ENCODE data around the gene RUNDC3A. TPM values are rescaled to one million over a fixed set of nuclear protein-coding genes. Genes with fewer than 3 reads are reported as not detected.

Gene RUNDC3A
- total and polyA plus RNA-seq, 2 of the 8 experiments (the other 6 are each of a cell fraction or from before 2014, with no cell fraction given), result 6.4 to 13.8 TPM

DNA sequence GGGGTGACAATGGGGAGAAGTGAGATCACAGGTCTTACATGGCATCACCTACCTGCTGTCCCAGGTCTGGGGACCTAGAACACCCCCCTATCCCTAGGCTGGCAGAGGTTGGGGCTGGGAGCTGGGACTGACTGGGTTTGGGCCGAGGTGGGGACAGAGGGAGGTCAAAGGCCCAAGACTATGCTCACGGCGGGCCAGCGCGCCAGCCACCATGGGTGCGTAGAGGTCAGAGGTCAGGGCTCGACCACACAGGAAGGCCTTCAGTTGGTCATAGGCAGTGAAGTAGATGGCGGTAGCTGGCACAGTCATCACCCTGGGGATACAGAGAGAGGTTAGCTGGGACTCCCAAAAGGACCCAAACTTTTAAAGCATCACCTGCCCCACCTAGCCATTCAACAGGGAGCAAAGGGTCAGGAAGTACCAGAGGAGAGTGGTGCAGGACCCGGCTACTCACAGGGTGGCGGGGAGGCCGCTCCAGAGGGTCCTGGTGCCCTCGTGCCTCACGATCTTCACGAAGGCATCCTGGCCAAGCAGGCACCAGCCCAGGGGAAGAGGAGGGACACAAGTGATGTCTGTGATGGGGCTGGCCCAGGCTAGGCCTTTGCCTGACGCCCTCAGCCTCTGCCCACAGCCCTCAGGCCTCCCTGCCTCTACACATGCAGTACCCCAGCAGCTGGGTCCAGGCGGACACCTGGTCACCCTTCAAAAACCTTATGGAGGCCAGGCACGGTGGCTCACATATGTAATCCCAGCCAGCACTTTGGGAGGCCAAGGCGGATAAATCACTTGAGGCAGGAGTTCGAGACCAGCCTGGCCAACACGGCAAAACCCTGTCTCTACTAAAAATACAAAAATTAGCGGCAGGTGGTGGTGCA, 13.1 kb downstream of the RUNDC3A start:
- Histone ChIP-seq H3K27ac (ENCODE audit: low read depth, low read length) (no peak overlapping the region), H3K9ac (replicated peaks in 1 of 4; ENCODE audit: extremely low read depth in 1 of 4, low read depth in 3 of 4, low read length in 3 of 4) (no peak overlapping the region), H2BK120ac (replicated peaks; ENCODE audit: low read depth, low read length) (no peak overlapping the region), H4K5ac (ENCODE audit: insufficient read length, low read depth, low read length) (no peak overlapping the region), H3K4me1 (replicated peaks in 1 of 4; ENCODE audit: control insufficient read depth in 3 of 4, insufficient read depth in 4 of 4, low read length in 3 of 4) (peaks cover 0 to 12% (median 7%) of the 10 kb centered on the region in 4 experiments; a peak in 6 of 7 replicates), H2BK5ac (ENCODE audit: low read depth, low read length) (no peak overlapping the region), H3K79me2 (ENCODE audit: control insufficient read depth in 1 of 2, insufficient read depth in 2 of 2, low read length in 2 of 2) (peaks cover 3 to 13% of the 10 kb centered on the region in 2 experiments; a peak in 3 of 4 replicates), H2AK5ac (ENCODE audit: low read depth, low read length) (no peak overlapping the region), H3K4ac (replicated peaks; ENCODE audit: insufficient read length, low read depth, low read length) (no peak overlapping the region), H3K23me2 (ENCODE audit: low read depth, low read length) (peaks cover 13% of the 10 kb centered on the region; the same call in 1 of the 2 replicates), H3K4me2 (ENCODE audit: insufficient read depth in 1 of 2, low read depth in 2 of 2, low read length in 2 of 2) (no peak overlapping the region), H3K79me1 (ENCODE audit: low read depth, low read length) (peaks cover 11% of the 10 kb centered on the region), H2AFZ (ENCODE audit: low read length) (no peak overlapping the region), H2BK12ac (ENCODE audit: low read depth, low read length) (no peak overlapping the region), H3K27me3 (replicated peaks in 1 of 4; ENCODE audit: control insufficient read depth in 3 of 4, extremely low read depth in 1 of 4, insufficient read depth in 3 of 4, low read length in 3 of 4) (peaks cover 0 to 6% (median 0%) of the 10 kb centered on the region in 4 experiments; a peak in 5 of 7 replicates), H2BK15ac (ENCODE audit: low read length) (no peak overlapping the region), H4K8ac (ENCODE audit: extremely low read depth, insufficient read depth, low read length) (no peak overlapping the region), H2BK20ac (ENCODE audit: low read length) (no peak overlapping the region), H4K20me1 (replicated peaks in 1 of 2; ENCODE audit: control insufficient read depth in 1 of 2, insufficient read depth in 2 of 2, low read length in 2 of 2) (peaks cover 3 to 17% of the 10 kb centered on the region in 2 experiments), H3K18ac (ENCODE audit: extremely low read depth, low read length) (no peak overlapping the region), H3K4me3 (ENCODE audit: extremely low read depth in 1 of 4, insufficient read depth in 2 of 4, low read depth in 3 of 4, low read length in 4 of 4) (no peak overlapping the region), H3K23ac (ENCODE audit: insufficient read length) (no peak overlapping the region), H3K14ac (ENCODE audit: insufficient read length) (no peak overlapping the region), H4K91ac (replicated peaks; ENCODE audit: insufficient read length, low read length) (no peak overlapping the region), H3K9me3 (ENCODE audit: insufficient read depth in 2 of 2, low read depth in 1 of 2, low read length in 1 of 2) (no peaks in the 10 kb centered on the region), H3K56ac (replicated peaks; ENCODE audit: insufficient read length, low read depth, low read length) (no peak overlapping the region), H3K36me3 (ENCODE audit: control insufficient read depth in 2 of 4, insufficient read depth in 4 of 4, low read length in 3 of 4) (peaks cover 7 to 30% (median 22%) of the 10 kb centered on the region in 4 experiments; a peak in 7 of 8 replicates)
- no peak for FAIRE-seq
- CTCF ChIA-PET (ENCODE audit: partially characterized antibody), result interaction anchor here (1.0 to 5.9 kb wide), 11 partner anchors 9 to 191 kb away, joined by 3 to 26 read pairs (median 4); partner anchors contain the start of gene RUNDC3A
- no peak for DNase-seq (ENCODE audit: low read depth in 1 of 2, low spot score in 2 of 2)
- POLR2A ChIA-PET (ENCODE audit: partially characterized antibody), result interaction anchor here (1.0 to 14.6 kb wide), 5 partner anchors 9 to 120 kb away, joined by 3 to 135 read pairs (median 4); partner anchors contain the start of gene RUNDC3A
- WGBS, 2 experiments (ENCODE audit: extremely low coverage in 1 of 2, insufficient coverage in 1 of 2, insufficient read length in 1 of 2, insufficient replicate concordance in 2 of 2, low coverage in 1 of 2, low lambda C conversion rate in 2 of 2, missing lambda C conversion rate in 1 of 2), result 94% methylated on average over 19 of the region's 21 CpGs; no CpG with 5 or more reads in 1 of the 2 experiments
- no peak for TF ChIP-seq TAF7 (optimal IDR thresholded peaks at IDR 0.05; ENCODE audit: borderline replicate concordance, low read depth, low read length)
- no peak for TF ChIP-seq MAX (IDR thresholded peaks at IDR 0.05)
- TF ChIP-seq SP2 (IDR thresholded peaks at IDR 0.05; ENCODE audit: low read length), result no peak
- no peak for TF ChIP-seq TAF1 (IDR thresholded peaks at IDR 0.05; ENCODE audit: low read depth, low read length)
- no peak for TF ChIP-seq TEAD4 (IDR thresholded peaks at IDR 0.05; ENCODE audit: low read depth, low read length)
- TF ChIP-seq EGR1 (IDR thresholded peaks at IDR 0.05; ENCODE audit: borderline replicate concordance, low read depth, low read length), result no peak
- TF ChIP-seq ASH2L (IDR thresholded peaks at IDR 0.05; ENCODE audit: low read length), result no peak
- TF ChIP-seq CEBPB (IDR thresholded peaks at IDR 0.05; ENCODE audit: low read depth, low read length), result no peak
- no peak for TF ChIP-seq BACH1 (IDR thresholded peaks at IDR 0.05; ENCODE audit: low read length)
- no peak for TF ChIP-seq CTBP2 (IDR thresholded peaks at IDR 0.05; ENCODE audit: borderline replicate concordance, insufficient read depth, insufficient read length, low read length)
- no peak for TF ChIP-seq FOSL1 (IDR thresholded peaks at IDR 0.05; ENCODE audit: insufficient read depth, low read depth, low read length)
- no peak for TF ChIP-seq CBX8 (IDR thresholded peaks at IDR 0.05; ENCODE audit: borderline replicate concordance, low read depth, low read length)
